ENCODE data around the gene SETSIP. TPM values are rescaled to one million over a fixed set of nuclear protein-coding genes. Genes with fewer than 3 reads are reported as not detected.

The SETSIP gene
- total and polyA plus RNA-seq, 2 of the 8 experiments (the other 6 are each of a cell fraction or from before 2014, with no cell fraction given) = 0.14 TPM; not detected in 1

- 80% methylated on average over 3 of the region's 3 CpGs; no CpG with 5 or more reads in 1 of the 2 experiments for WGBS, 2 experiments (ENCODE audit: extremely low coverage in 1 of 2, insufficient coverage in 1 of 2, insufficient read length in 1 of 2, insufficient replicate concordance in 2 of 2, low coverage in 1 of 2, low lambda C conversion rate in 2 of 2, missing lambda C conversion rate in 1 of 2)
- Histone ChIP-seq H4K20me1 (replicated peaks in 1 of 2; ENCODE audit: control insufficient read depth in 1 of 2, insufficient read depth in 2 of 2, low read length in 2 of 2) (no peaks in the 10 kb centered on the region), H2AFZ (ENCODE audit: low read length) (no peak overlapping the region), H3K14ac (ENCODE audit: insufficient read length) (no peak overlapping the region), H3K79me1 (ENCODE audit: low read depth, low read length) (no peaks in the 10 kb centered on the region), H3K4me1 (replicated peaks in 1 of 4; ENCODE audit: control insufficient read depth in 3 of 4, insufficient read depth in 4 of 4, low read length in 3 of 4) (no peaks in the 10 kb centered on the region), H3K4me2 (ENCODE audit: insufficient read depth in 1 of 2, low read depth in 2 of 2, low read length in 2 of 2) (no peak overlapping the region), H3K23me2 (ENCODE audit: low read depth, low read length) (no peaks in the 10 kb centered on the region), H4K8ac (ENCODE audit: extremely low read depth, insufficient read depth, low read length) (no peak overlapping the region), H2AK5ac (ENCODE audit: low read depth, low read length) (no peak overlapping the region), H2BK12ac (ENCODE audit: low read depth, low read length) (no peak overlapping the region), H3K9me3 (ENCODE audit: insufficient read depth in 2 of 2, low read depth in 1 of 2, low read length in 1 of 2) (no peaks in the 10 kb centered on the region), H2BK20ac (ENCODE audit: low read length) (no peak overlapping the region), H3K9ac (replicated peaks in 1 of 4; ENCODE audit: extremely low read depth in 1 of 4, low read depth in 3 of 4, low read length in 3 of 4) (no peak overlapping the region), H3K27ac (ENCODE audit: low read depth, low read length) (no peak overlapping the region), H3K4me3 (ENCODE audit: extremely low read depth in 1 of 4, insufficient read depth in 2 of 4, low read depth in 3 of 4, low read length in 4 of 4) (no peak overlapping the region), H4K91ac (replicated peaks; ENCODE audit: insufficient read length, low read length) (no peak overlapping the region), H2BK15ac (ENCODE audit: low read length) (no peak overlapping the region), H3K56ac (replicated peaks; ENCODE audit: insufficient read length, low read depth, low read length) (no peak overlapping the region), H3K36me3 (ENCODE audit: control insufficient read depth in 2 of 4, insufficient read depth in 4 of 4, low read length in 3 of 4) (no peaks in the 10 kb centered on the region), H3K27me3 (replicated peaks in 1 of 4; ENCODE audit: control insufficient read depth in 3 of 4, extremely low read depth in 1 of 4, insufficient read depth in 3 of 4, low read length in 3 of 4) (no peaks in the 10 kb centered on the region), H3K23ac (ENCODE audit: insufficient read length) (no peak overlapping the region), H3K79me2 (ENCODE audit: control insufficient read depth in 1 of 2, insufficient read depth in 2 of 2, low read length in 2 of 2) (no peaks in the 10 kb centered on the region), H2BK5ac (ENCODE audit: low read depth, low read length) (no peak overlapping the region), H2BK120ac (replicated peaks; ENCODE audit: low read depth, low read length) (no peak overlapping the region), H3K4ac (replicated peaks; ENCODE audit: insufficient read length, low read depth, low read length) (no peak overlapping the region), H4K5ac (ENCODE audit: insufficient read length, low read depth, low read length) (no peak overlapping the region), H3K18ac (ENCODE audit: extremely low read depth, low read length) (no peak overlapping the region)
- CTCF ChIA-PET (ENCODE audit: partially characterized antibody) = no interaction called here
- no peak for DNase-seq (ENCODE audit: low read depth in 1 of 2, low spot score in 2 of 2)
- POLR2A ChIA-PET (ENCODE audit: partially characterized antibody) = no interaction called here
- FAIRE-seq = no peak
- TF ChIP-seq SIRT6 (IDR thresholded peaks at IDR 0.05; ENCODE audit: low read length) (no peak), TCF12 (IDR thresholded peaks at IDR 0.05; ENCODE audit: low read depth, low read length) (no peak), SP4 (IDR thresholded peaks at IDR 0.05; ENCODE audit: low read length) (no peak), NRF1 (IDR thresholded peaks at IDR 0.05; ENCODE audit: low read depth, low read length) (no peak), FOSL1 (IDR thresholded peaks at IDR 0.05; ENCODE audit: insufficient read depth, low read depth, low read length) (no peak), POLR2A (IDR thresholded peaks at IDR 0.05; ENCODE audit: control extremely low read depth in 1 of 2, low read depth in 2 of 2, low read length in 2 of 2) (no peak), RXRA (IDR thresholded peaks at IDR 0.05; ENCODE audit: insufficient read depth, low read depth, low read length) (no peak), KDM4A (IDR thresholded peaks at IDR 0.05; ENCODE audit: low read depth, low read length, severe bottlenecking) (no peak), CHD1 (IDR thresholded peaks at IDR 0.05; ENCODE audit: low read depth, low read length) (no peak), EP300 (IDR thresholded peaks at IDR 0.05; ENCODE audit: borderline replicate concordance in 1 of 2, low read depth in 2 of 2, low read length in 2 of 2) (no peak), USF2 (IDR thresholded peaks at IDR 0.05; ENCODE audit: low read length) (no peak), ZNF274 (IDR thresholded peaks at IDR 0.05; ENCODE audit: borderline replicate concordance, extremely low read depth, low read length) (no peak), PHF8 (conservative IDR thresholded peaks at IDR 0.05; ENCODE audit: low read depth, low read length) (no peak)
Measured at GRCh38 chr1:92118826-92119225, 43.6 kb upstream of the SETSIP start.

Measured in H1 (cell line).